ENCODE results near the gene JARID2. TPM values are rescaled to one million over a fixed set of nuclear protein-coding genes. Genes with fewer than 3 reads are reported as not detected.

The JARID2 gene
- total and polyA plus RNA-seq, 4 donors = 1.4 to 12.3 (median 3.4) TPM

DNA sequence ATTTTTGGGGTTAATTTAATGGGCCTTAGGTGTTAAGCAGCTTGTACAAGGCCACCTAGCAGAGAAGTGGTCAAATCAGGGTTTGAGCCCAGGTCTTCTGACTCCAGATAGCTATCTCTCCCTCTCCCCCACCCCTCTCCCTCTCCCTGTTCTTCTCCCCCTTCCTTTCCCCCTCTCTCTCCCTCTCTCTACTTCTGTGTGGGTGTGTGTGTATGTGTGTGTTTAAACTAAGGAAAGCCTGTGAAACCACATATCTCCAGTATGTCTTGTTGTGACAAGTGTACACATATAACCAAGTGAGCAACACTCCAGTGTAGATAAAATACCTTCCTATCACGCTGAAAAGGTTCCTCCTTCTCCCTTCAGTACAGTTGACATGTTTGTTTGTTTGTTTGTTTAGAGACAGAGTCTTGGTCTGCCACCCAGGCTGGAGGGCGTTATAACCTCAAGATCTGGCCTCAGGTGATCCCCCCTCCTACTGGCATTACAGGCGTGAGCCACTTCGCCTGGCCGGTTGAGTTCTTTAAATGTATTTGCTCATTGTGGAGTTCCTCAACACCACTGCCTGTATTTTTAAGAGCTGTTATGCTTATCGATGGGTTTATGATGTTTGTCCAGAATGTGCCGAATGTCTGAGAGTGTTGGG lies 140.4 kb downstream of the JARID2 start:
- no peak overlapping the region for H3K9ac ChIP-seq (ENCODE audit: low read depth in 1 of 2, low read length in 2 of 2)
- TF ChIP-seq REST (IDR thresholded peaks at IDR 0.05) = no peak
- TF ChIP-seq YY1 (IDR thresholded peaks at IDR 0.05) = no peak
- TF ChIP-seq RAD21 (IDR thresholded peaks at IDR 0.05) = no peak
- no peak for TF ChIP-seq NR2F2 (IDR thresholded peaks at IDR 0.05)
- DNase-seq (ENCODE audit: low spot score) = no peak
- no peaks in the 10 kb centered on the region for H3K27me3 ChIP-seq (ENCODE audit: control insufficient read depth in 4 of 4, insufficient read depth in 4 of 4, low read length in 3 of 4)
- H3K4me3 ChIP-seq (ENCODE audit: low read depth in 1 of 3, low read length in 3 of 3) = no peak overlapping the region
- H3K4me1 ChIP-seq (ENCODE audit: control insufficient read depth in 4 of 4, insufficient read depth in 4 of 4, low read length in 3 of 4) = peaks cover 7 to 20% (median 15%) of the 10 kb centered on the region in 4 donors
- 86% methylated on average over 7 of the region's 7 CpGs for WGBS
- no peaks in the 10 kb centered on the region for H3K36me3 ChIP-seq (ENCODE audit: control insufficient read depth in 4 of 4, insufficient read depth in 3 of 4, low read depth in 1 of 4, low read length in 3 of 4)
- no peaks in the 10 kb centered on the region for H3K9me3 ChIP-seq (ENCODE audit: control insufficient read depth in 4 of 4, low read length in 3 of 4)
- no peak overlapping the region for H3K27ac ChIP-seq (ENCODE audit: low read depth in 1 of 2, low read length in 2 of 2)

- DNase-seq (ENCODE audit: low spot score) = no peak
- 92% methylated on average over 3 of the region's 3 CpGs for WGBS
- Histone ChIP-seq H3K9ac (ENCODE audit: low read depth in 1 of 2, low read length in 2 of 2) (no peak overlapping the region), H3K4me1 (ENCODE audit: control insufficient read depth in 4 of 4, insufficient read depth in 4 of 4, low read length in 3 of 4) (peaks cover 7 to 20% (median 15%) of the 10 kb centered on the region in 4 donors), H3K36me3 (ENCODE audit: control insufficient read depth in 4 of 4, insufficient read depth in 3 of 4, low read depth in 1 of 4, low read length in 3 of 4) (no peaks in the 10 kb centered on the region), H3K9me3 (ENCODE audit: control insufficient read depth in 4 of 4, low read length in 3 of 4) (no peaks in the 10 kb centered on the region), H3K27ac (ENCODE audit: low read depth in 1 of 2, low read length in 2 of 2) (no peak overlapping the region), H3K4me3 (ENCODE audit: low read depth in 1 of 3, low read length in 3 of 3) (no peak overlapping the region), H3K27me3 (ENCODE audit: control insufficient read depth in 4 of 4, insufficient read depth in 4 of 4, low read length in 3 of 4) (no peaks in the 10 kb centered on the region)
- no peak for TF ChIP-seq FOXA2 (IDR thresholded peaks at IDR 0.05)
- no peak for TF ChIP-seq YY1 (IDR thresholded peaks at IDR 0.05)
- TF ChIP-seq FOXA1 (IDR thresholded peaks at IDR 0.05) = no peak
Measured at GRCh38 chr6:15386756-15387112, 140.9 kb downstream of the JARID2 start.

GRCh38 chr6:15387118-15387517 lies 141.2 kb downstream of the JARID2 start:
- WGBS = 90% methylated on average over 5 of the region's 5 CpGs
- H3K36me3 ChIP-seq (ENCODE audit: control insufficient read depth in 4 of 4, insufficient read depth in 3 of 4, low read depth in 1 of 4, low read length in 3 of 4) = no peaks in the 10 kb centered on the region
- no peak overlapping the region for H3K9ac ChIP-seq (ENCODE audit: low read depth in 1 of 2, low read length in 2 of 2)
- no peaks in the 10 kb centered on the region for H3K27me3 ChIP-seq (ENCODE audit: control insufficient read depth in 4 of 4, insufficient read depth in 4 of 4, low read length in 3 of 4)
- H3K27ac ChIP-seq (ENCODE audit: low read depth in 1 of 2, low read length in 2 of 2) = no peak overlapping the region
- peaks cover 7 to 20% (median 15%) of the 10 kb centered on the region in 4 donors for H3K4me1 ChIP-seq (ENCODE audit: control insufficient read depth in 4 of 4, insufficient read depth in 4 of 4, low read length in 3 of 4)
- no peak overlapping the region for H3K4me3 ChIP-seq (ENCODE audit: low read depth in 1 of 3, low read length in 3 of 3)
- DNase-seq (ENCODE audit: low spot score) = no peak
- H3K9me3 ChIP-seq (ENCODE audit: control insufficient read depth in 4 of 4, low read length in 3 of 4) = no peaks in the 10 kb centered on the region
- TF ChIP-seq EGR1 (IDR thresholded peaks at IDR 0.05; ENCODE audit: low read depth in 2 of 2) (no peak), HNF4G (IDR thresholded peaks at IDR 0.05) (no peak), REST (IDR thresholded peaks at IDR 0.05) (no peak), JUND (IDR thresholded peaks at IDR 0.05) (no peak), CTCF (IDR thresholded peaks at IDR 0.05; ENCODE audit: low read depth, low read length, missing input control) (no peak), YY1 (IDR thresholded peaks at IDR 0.05) (no peak), TAF1 (conservative IDR thresholded peaks at IDR 0.05) (no peak), NR2F2 (IDR thresholded peaks at IDR 0.05) (no peak), FOXA2 (IDR thresholded peaks at IDR 0.05) (no peak), MAX (IDR thresholded peaks at IDR 0.05) (no peak)
- TF ChIP-seq, protein P1, sequence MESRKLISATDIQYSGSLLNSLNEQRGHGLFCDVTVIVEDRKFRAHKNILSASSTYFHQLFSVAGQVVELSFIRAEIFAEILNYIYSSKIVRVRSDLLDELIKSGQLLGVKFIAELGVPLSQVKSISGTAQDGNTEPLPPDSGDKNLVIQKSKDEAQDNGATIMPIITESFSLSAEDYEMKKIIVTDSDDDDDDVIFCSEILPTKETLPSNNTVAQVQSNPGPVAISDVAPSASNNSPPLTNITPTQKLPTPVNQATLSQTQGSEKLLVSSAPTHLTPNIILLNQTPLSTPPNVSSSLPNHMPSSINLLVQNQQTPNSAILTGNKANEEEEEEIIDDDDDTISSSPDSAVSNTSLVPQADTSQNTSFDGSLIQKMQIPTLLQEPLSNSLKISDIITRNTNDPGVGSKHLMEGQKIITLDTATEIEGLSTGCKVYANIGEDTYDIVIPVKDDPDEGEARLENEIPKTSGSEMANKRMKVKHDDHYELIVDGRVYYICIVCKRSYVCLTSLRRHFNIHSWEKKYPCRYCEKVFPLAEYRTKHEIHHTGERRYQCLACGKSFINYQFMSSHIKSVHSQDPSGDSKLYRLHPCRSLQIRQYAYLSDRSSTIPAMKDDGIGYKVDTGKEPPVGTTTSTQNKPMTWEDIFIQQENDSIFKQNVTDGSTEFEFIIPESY (IDR thresholded peaks at IDR 0.05) = no peak

Measured in liver (tissue), 9 donors.